K562 (cell line): ENCODE results near the gene SGK1. TPM values are rescaled to one million over a fixed set of nuclear protein-coding genes. Genes with fewer than 3 reads are reported as not detected.

Experiments
- CUX1 ChIP-seq: fragments of 200-800 bp; sonication (Bioruptor generic); IDR thresholded peaks from 2 replicates; pipeline ENCODE4 v1.6.1; 2016; ENCODE audit warnings: missing genetic modification characterization, missing compliant biosample characterization
- ELF1 ChIP-seq: fragments of 200-800 bp; sonication (Bioruptor generic); IDR thresholded peaks from 2 replicates; pipeline ENCODE4 v1.6.1; 2016; ENCODE audit warnings: missing genetic modification characterization, missing compliant biosample characterization
- HDAC3 ChIP-seq: fragments of 450-650 bp; IDR thresholded peaks from 2 replicates; pipeline ENCODE4 v1.6.1; 2018; ENCODE audit warnings: borderline replicate concordance, mild to moderate bottlenecking, moderate library complexity; ENCODE audit not compliant: partially characterized antibody
- L3MBTL2 ChIP-seq: fragments of 450-650 bp; IDR thresholded peaks from 2 replicates; pipeline ENCODE4 v1.6.1; 2016; ENCODE audit warnings: mild to moderate bottlenecking, moderate library complexity
- SMARCA4 ChIP-seq: fragments of 450-650 bp; IDR thresholded peaks from 2 replicates; pipeline ENCODE4 v1.6.1; 2016
- SREBF2 ChIP-seq: sonication (generic); formaldehyde crosslinking; IDR thresholded peaks from 2 replicates; pipeline ENCODE4 v1.4.0; 2020; ENCODE audit warnings: mild to moderate bottlenecking, missing genetic modification reagents
- ZNF778 ChIP-seq: fragments of 450-650 bp; formaldehyde crosslinking; IDR thresholded peaks from 2 replicates; pipeline ENCODE4 v1.4.0; 2020; ENCODE audit warnings: mild to moderate bottlenecking, moderate library complexity
- polyA plus RNA-seq, 8 experiments: library from polyadenylated mRNA; depleted of rRNA in 4 of 8; stranded (reverse) in 5 of 8; unstranded in 3 of 8; fragments of >200 nt; fragmentation: Nextera tagmentation in 2 of 8; fragmentation: Illumina TruSeq in 1 of 8; extraction: Ambion mirVana in 2 of 8; extraction: Trizol in 1 of 8; gene quantifications; 2 replicates each; pipeline versions ENCODE4 v1.2.1 to v1.2.3, GENCODE V29; 2011 to 2014; ENCODE audit warnings: inconsistent platforms in 1 of 8, missing spikeins in 1 of 8
- total RNA-seq, 7 experiments: library from RNA; depleted of rRNA in 6 of 7; stranded (reverse); fragments of >200 nt in 6 of 7; fragmentation: Illumina TruSeq in 2 of 7; extraction: Trizol in 2 of 7; gene quantifications; 2 replicates each; pipeline versions ENCODE4 v1.2.1 to v1.2.3, GENCODE V29; 2011 to 2021; ENCODE audit warnings: low replicate concordance in 1 of 7
- TF ChIP-seq, protein P1 (sequence below): fragments of 450-650 bp; IDR thresholded peaks from 2 replicates; pipeline ENCODE4 v1.6.1; 2016; ENCODE audit warnings: mild to moderate bottlenecking, moderate library complexity

SGK1 gene
- total and polyA plus RNA-seq, 9 of the 15 experiments (the other 6 are each of a cell fraction or from before 2014, with no cell fraction given) = 3.5 to 7.2 (median 3.9) TPM

GRCh38 chr6:134235937-134236751, 81.8 kb downstream of the SGK1 start (continued):
- TF ChIP-seq, protein P1, sequence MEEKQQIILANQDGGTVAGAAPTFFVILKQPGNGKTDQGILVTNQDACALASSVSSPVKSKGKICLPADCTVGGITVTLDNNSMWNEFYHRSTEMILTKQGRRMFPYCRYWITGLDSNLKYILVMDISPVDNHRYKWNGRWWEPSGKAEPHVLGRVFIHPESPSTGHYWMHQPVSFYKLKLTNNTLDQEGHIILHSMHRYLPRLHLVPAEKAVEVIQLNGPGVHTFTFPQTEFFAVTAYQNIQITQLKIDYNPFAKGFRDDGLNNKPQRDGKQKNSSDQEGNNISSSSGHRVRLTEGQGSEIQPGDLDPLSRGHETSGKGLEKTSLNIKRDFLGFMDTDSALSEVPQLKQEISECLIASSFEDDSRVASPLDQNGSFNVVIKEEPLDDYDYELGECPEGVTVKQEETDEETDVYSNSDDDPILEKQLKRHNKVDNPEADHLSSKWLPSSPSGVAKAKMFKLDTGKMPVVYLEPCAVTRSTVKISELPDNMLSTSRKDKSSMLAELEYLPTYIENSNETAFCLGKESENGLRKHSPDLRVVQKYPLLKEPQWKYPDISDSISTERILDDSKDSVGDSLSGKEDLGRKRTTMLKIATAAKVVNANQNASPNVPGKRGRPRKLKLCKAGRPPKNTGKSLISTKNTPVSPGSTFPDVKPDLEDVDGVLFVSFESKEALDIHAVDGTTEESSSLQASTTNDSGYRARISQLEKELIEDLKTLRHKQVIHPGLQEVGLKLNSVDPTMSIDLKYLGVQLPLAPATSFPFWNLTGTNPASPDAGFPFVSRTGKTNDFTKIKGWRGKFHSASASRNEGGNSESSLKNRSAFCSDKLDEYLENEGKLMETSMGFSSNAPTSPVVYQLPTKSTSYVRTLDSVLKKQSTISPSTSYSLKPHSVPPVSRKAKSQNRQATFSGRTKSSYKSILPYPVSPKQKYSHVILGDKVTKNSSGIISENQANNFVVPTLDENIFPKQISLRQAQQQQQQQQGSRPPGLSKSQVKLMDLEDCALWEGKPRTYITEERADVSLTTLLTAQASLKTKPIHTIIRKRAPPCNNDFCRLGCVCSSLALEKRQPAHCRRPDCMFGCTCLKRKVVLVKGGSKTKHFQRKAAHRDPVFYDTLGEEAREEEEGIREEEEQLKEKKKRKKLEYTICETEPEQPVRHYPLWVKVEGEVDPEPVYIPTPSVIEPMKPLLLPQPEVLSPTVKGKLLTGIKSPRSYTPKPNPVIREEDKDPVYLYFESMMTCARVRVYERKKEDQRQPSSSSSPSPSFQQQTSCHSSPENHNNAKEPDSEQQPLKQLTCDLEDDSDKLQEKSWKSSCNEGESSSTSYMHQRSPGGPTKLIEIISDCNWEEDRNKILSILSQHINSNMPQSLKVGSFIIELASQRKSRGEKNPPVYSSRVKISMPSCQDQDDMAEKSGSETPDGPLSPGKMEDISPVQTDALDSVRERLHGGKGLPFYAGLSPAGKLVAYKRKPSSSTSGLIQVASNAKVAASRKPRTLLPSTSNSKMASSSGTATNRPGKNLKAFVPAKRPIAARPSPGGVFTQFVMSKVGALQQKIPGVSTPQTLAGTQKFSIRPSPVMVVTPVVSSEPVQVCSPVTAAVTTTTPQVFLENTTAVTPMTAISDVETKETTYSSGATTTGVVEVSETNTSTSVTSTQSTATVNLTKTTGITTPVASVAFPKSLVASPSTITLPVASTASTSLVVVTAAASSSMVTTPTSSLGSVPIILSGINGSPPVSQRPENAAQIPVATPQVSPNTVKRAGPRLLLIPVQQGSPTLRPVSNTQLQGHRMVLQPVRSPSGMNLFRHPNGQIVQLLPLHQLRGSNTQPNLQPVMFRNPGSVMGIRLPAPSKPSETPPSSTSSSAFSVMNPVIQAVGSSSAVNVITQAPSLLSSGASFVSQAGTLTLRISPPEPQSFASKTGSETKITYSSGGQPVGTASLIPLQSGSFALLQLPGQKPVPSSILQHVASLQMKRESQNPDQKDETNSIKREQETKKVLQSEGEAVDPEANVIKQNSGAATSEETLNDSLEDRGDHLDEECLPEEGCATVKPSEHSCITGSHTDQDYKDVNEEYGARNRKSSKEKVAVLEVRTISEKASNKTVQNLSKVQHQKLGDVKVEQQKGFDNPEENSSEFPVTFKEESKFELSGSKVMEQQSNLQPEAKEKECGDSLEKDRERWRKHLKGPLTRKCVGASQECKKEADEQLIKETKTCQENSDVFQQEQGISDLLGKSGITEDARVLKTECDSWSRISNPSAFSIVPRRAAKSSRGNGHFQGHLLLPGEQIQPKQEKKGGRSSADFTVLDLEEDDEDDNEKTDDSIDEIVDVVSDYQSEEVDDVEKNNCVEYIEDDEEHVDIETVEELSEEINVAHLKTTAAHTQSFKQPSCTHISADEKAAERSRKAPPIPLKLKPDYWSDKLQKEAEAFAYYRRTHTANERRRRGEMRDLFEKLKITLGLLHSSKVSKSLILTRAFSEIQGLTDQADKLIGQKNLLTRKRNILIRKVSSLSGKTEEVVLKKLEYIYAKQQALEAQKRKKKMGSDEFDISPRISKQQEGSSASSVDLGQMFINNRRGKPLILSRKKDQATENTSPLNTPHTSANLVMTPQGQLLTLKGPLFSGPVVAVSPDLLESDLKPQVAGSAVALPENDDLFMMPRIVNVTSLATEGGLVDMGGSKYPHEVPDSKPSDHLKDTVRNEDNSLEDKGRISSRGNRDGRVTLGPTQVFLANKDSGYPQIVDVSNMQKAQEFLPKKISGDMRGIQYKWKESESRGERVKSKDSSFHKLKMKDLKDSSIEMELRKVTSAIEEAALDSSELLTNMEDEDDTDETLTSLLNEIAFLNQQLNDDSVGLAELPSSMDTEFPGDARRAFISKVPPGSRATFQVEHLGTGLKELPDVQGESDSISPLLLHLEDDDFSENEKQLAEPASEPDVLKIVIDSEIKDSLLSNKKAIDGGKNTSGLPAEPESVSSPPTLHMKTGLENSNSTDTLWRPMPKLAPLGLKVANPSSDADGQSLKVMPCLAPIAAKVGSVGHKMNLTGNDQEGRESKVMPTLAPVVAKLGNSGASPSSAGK = 0 out of 2 replicates have a peak, but pooled peaks have one; percentile 27
- no peak for TF ChIP-seq SREBF2
- 0 out of 2 replicates have a peak, but pooled peaks have one; percentile 51 for TF ChIP-seq SMARCA4
- TF ChIP-seq CUX1 (CRISPR knock-in tag) = no peak
- 0 out of 2 replicates have a peak, but pooled peaks have one; percentile 35 for TF ChIP-seq L3MBTL2
- no peak for TF ChIP-seq ELF1
- no peak for TF ChIP-seq ZNF778 (CRISPR knock-in tag)
- peak; percentile 14 for TF ChIP-seq HDAC3
